Osteocyte (in vitro differentiated cells): ENCODE results near the gene WDR82. TPM values are rescaled to one million over a fixed set of nuclear protein-coding genes. Genes with fewer than 3 reads are reported as not detected.
A peak's percentile ranks its signal among the peaks of the same experiment; 100 is the strongest.
"Not testable (repeated sequence)": the region's sequence is repeated elsewhere in the genome, so short reads cannot be mapped to it uniquely, and the experiment has no call there.

Experiments
- DNase-seq: peaks from one replicate; pipeline ENCODE4 v3.0.0; 2021; ENCODE audit warnings: mixed read lengths; ENCODE audit not compliant: unreplicated experiment; ENCODE audit errors: extremely low spot score
- H3K27ac Mint-ChIP-seq: one replicate; pipeline ENCODE4 v1.8.0; 2021; ENCODE audit warnings: mild to moderate bottlenecking, mixed read lengths; ENCODE audit not compliant: unreplicated experiment
- H3K27me3 Mint-ChIP-seq: one replicate; pipeline ENCODE4 v1.8.0; 2021; ENCODE audit warnings: mixed read lengths; ENCODE audit not compliant: unreplicated experiment
- H3K36me3 Mint-ChIP-seq: one replicate; pipeline ENCODE4 v1.8.0; 2021; ENCODE audit warnings: mixed read lengths; ENCODE audit not compliant: unreplicated experiment
- H3K4me1 Mint-ChIP-seq: one replicate; pipeline ENCODE4 v1.8.0; 2021; ENCODE audit warnings: mixed read lengths; ENCODE audit not compliant: unreplicated experiment
- H3K4me3 Mint-ChIP-seq: one replicate; pipeline ENCODE4 v1.8.0; 2021; ENCODE audit warnings: mild to moderate bottlenecking, moderate library complexity, mixed read lengths; ENCODE audit not compliant: unreplicated experiment
- H3K9me3 Mint-ChIP-seq: one replicate; pipeline ENCODE4 v1.8.0; 2021; ENCODE audit warnings: mixed read lengths; ENCODE audit not compliant: unreplicated experiment
- total RNA-seq: library from RNA; stranded (reverse); gene quantifications from 2 replicates; pipeline ENCODE4 v1.2.1, GENCODE V29; 2021
- TF ChIP-seq, protein P1 (sequence below): fragments of 200-600 bp; sonication (generic); IDR thresholded peaks from 2 replicates; pipeline ENCODE4 v1.5.0; 2021; ENCODE audit warnings: antibody characterized with exemption, mild to moderate bottlenecking, moderate library complexity

WDR82 gene
- total RNA-seq, 1 donor from 2014 or later, result 76.7 TPM

DNA sequence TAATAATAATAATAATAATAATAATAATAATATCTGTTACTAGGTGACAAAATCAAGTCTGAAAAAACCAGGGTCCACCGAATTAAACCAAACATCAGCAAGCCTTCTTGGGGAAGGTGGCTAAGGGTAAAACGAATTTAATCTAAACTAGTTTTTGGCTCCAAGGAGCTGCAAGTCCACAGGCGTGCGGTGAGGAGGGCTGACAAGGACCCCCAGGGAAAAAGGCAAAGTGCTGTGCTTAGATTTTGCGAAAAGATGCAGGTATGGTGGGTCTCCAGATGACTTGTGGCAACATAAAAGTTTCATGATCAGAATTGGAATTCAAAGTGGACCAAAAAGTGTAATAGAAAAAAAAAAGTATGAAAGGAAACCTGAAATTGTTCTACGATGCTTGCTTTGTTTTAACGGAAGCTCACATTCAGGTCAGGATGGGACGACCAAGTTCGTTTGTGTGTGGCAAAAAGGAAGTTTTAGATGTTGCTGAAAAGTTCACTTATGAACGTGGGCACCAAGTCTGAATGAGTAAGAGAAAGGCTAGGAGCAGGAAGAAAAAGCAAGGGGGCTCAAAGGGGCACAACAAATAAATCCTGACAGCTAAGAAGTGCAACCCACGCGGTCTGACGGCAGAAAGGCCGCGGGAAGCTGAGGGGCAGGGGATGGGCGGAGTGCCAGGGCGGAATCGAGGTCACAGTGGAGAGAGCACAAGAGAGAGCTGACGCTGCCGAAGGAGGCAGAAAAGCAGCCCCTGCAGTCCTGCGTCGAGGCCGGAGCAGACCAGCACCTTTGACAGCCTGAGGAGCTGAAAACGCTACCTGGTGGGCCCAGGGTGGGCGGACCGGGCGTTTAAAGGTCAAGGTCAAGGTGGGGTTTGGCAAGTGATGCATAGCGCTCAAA lies 1.1 kb downstream of the WDR82 start:
- DNase-seq, result no peak
- H3K4me3 Mint-ChIP-seq, result peak overlapping the region; percentile 97
- H3K36me3 Mint-ChIP-seq, result peaks cover 15% of the 10 kb centered on the region
- H3K4me1 Mint-ChIP-seq, result peaks cover 59% of the 10 kb centered on the region
- H3K27me3 Mint-ChIP-seq, result no peaks in the 10 kb centered on the region
- H3K9me3 Mint-ChIP-seq, result no peaks in the 10 kb centered on the region
- peak overlapping the region; percentile 89 for H3K27ac Mint-ChIP-seq
- TF ChIP-seq, protein P1, sequence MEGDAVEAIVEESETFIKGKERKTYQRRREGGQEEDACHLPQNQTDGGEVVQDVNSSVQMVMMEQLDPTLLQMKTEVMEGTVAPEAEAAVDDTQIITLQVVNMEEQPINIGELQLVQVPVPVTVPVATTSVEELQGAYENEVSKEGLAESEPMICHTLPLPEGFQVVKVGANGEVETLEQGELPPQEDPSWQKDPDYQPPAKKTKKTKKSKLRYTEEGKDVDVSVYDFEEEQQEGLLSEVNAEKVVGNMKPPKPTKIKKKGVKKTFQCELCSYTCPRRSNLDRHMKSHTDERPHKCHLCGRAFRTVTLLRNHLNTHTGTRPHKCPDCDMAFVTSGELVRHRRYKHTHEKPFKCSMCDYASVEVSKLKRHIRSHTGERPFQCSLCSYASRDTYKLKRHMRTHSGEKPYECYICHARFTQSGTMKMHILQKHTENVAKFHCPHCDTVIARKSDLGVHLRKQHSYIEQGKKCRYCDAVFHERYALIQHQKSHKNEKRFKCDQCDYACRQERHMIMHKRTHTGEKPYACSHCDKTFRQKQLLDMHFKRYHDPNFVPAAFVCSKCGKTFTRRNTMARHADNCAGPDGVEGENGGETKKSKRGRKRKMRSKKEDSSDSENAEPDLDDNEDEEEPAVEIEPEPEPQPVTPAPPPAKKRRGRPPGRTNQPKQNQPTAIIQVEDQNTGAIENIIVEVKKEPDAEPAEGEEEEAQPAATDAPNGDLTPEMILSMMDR, result no peak

DNA sequence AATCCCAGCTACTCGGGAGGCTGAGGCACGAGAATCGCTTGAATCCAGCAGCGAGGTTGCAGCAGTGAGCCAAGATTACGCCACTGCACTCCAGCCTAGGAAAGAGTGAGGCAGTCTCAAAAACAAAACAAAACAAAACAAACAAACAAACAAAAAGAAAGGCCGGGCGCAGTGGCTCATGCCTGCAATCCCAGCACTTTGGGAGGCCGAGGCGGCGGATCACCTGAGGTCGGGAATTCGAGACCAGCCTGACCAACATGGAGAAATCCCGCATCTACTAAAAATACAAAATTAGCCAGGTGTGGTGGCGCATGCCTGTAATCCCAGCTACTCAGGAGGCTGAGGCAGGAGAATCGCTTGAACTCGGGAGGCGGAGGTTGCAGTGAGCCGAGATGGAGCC lies 3.7 kb downstream of the WDR82 start:
- not testable (repeated sequence) for H3K9me3 Mint-ChIP-seq, H3K27ac Mint-ChIP-seq, H3K4me3 Mint-ChIP-seq, DNase-seq, H3K27me3 Mint-ChIP-seq
- H3K4me1 Mint-ChIP-seq, result peaks cover 66% of the 10 kb centered on the region
- peaks cover 24% of the 10 kb centered on the region for H3K36me3 Mint-ChIP-seq

DNA sequence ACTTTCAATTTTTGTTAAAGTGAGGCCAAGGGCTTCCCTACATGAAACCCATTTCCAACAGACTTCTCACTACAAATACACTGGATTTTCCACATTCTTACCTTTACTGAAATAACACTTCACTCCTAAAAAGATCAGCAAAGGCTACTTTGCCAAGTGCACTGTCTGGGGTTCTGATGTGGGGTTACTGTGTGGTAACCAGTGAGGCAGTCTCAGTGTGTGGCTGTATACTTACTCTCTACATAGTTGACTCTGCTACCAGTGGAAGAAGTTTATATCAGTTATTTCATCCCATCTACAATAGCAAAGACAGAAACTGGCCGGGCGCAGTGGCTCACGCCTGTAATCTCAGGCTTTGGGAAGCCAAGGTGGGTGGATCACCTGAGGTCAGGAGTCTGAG lies 5.6 kb downstream of the WDR82 start:
- no peak overlapping the region for H3K4me3 Mint-ChIP-seq
- peaks cover 29% of the 10 kb centered on the region for H3K36me3 Mint-ChIP-seq
- peaks cover 53% of the 10 kb centered on the region for H3K4me1 Mint-ChIP-seq
- no peaks in the 10 kb centered on the region for H3K9me3 Mint-ChIP-seq
- TF ChIP-seq, protein P1, result no peak
- no peak overlapping the region for H3K27ac Mint-ChIP-seq
- H3K27me3 Mint-ChIP-seq, result no peaks in the 10 kb centered on the region
- no peak for DNase-seq

DNA sequence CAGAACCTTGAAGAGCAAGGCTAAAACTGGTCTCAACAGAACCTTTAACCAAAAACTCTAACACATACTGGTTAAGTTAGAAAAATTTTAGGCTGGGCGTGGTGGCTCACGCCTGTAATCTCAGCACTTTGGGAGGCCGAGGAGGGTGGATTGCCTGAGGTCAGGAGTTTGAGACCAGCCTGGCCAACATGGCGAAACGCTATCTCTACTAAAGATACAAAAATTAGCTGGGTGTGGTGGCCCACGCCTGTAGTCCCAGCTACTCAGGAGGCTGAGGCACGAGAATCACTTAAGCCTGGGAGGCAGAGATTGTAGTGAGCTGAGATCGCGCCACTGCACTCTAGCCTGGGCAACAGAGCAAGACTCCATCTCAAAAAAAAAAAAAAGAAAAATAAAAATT lies 6.3 kb downstream of the WDR82 start:
- DNase-seq, H3K27me3 Mint-ChIP-seq, H3K9me3 Mint-ChIP-seq, H3K4me3 Mint-ChIP-seq: not testable (repeated sequence)
- Mint-ChIP-seq H3K27ac (peak overlapping the region; percentile 27), H3K4me1 (peaks cover 51% of the 10 kb centered on the region), H3K36me3 (peaks cover 35% of the 10 kb centered on the region)

DNA sequence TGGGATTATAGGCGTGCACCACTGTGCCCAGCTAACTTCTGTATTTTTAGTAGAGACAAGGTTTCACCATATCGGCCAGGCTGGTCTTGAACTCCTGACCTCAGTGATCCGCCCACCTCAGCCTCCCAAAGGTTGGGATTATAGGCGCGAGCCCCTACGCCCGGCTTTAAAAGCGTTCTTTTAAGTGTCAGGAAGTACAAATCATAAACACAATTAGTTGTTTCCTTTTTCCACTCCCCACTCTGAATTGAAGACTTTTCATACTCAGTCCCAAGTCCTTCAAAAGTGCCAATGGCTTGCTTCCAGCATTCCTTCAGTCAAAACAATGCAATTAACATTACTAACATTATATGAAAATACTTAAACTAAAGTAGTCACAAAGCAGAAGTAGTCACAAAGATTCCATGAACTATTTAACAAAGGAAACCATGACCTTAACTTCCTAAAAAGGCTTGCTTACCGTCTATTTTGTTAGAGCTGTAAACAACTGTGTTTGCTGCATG lies 8.1 kb downstream of the WDR82 start:
- Mint-ChIP-seq H3K36me3 (peaks cover 43% of the 10 kb centered on the region), H3K9me3 (no peaks in the 10 kb centered on the region), H3K27ac (peak overlapping the region; percentile 25), H3K27me3 (no peaks in the 10 kb centered on the region), H3K4me3 (no peak overlapping the region), H3K4me1 (peaks cover 34% of the 10 kb centered on the region)
- TF ChIP-seq, protein P1, result no peak
- DNase-seq, result no peak

DNA sequence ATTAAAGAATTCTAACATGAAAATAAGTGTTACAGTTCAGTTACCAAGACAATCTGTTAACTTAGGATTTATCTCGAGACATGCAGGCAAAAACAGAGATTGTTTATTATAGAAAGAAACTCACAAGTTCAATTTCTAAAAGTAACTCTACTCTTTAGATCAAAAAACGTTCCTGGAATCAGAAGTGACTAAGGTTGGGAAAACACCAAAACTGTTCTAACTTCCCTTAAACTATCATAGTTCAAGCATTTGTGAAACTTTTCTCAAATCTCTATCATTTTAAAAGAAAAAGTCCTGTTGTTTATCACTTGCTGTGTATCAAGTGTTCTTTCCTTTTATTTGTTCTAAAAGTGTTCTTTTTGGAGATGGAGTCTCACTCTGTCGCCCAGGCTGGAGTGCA lies 8.7 kb downstream of the WDR82 start:
- Mint-ChIP-seq H3K27ac (no peak overlapping the region), H3K4me3 (no peak overlapping the region), H3K36me3 (peaks cover 43% of the 10 kb centered on the region), H3K9me3 (no peaks in the 10 kb centered on the region), H3K4me1 (peaks cover 31% of the 10 kb centered on the region), H3K27me3 (no peaks in the 10 kb centered on the region)
- TF ChIP-seq, protein P1, result no peak
- DNase-seq, result no peak
